Measurements from ENCODE around the gene CACNA1D.
A peak's percentile ranks its signal among the peaks of the same experiment; 100 is the strongest.
"Not testable (repeated sequence)": the region's sequence is repeated elsewhere in the genome, so short reads cannot be mapped to it uniquely, and the experiment has no call there.

The CACNA1D gene

GRCh38 chr3:53493963-53494791 is at the start of gene CACNA1D:
CACNA1D (plus strand) TSS chr3:53494611; CDS start chr3:53495167, 556 bp downstream.
- no peak for TF ChIP-seq CTCF (IDR thresholded peaks at IDR 0.05; ENCODE audit: borderline replicate concordance, control extremely low read depth, extremely low read depth, insufficient read depth, missing control alignments)
- in situ Hi-C loops (cut with MboI; ENCODE audit: low sequenced_read_pairs, unreplicated experiment): no loop called here
- DNase-seq (ENCODE audit: low spot score): peak; percentile 40

GRCh38 chr3:53457068-53457467 is 37.3 kb upstream of the CACNA1D start:
- DNase-seq (ENCODE audit: low spot score): no peak
- no peak for TF ChIP-seq CTCF (IDR thresholded peaks at IDR 0.05; ENCODE audit: borderline replicate concordance, control extremely low read depth, extremely low read depth, insufficient read depth, missing control alignments)
- in situ Hi-C loops (cut with MboI; ENCODE audit: low sequenced_read_pairs, unreplicated experiment): no loop called here

- in situ Hi-C loops (cut with MboI; ENCODE audit: low sequenced_read_pairs, unreplicated experiment): no loop called here
- DNase-seq (ENCODE audit: low spot score): no peak
- TF ChIP-seq CTCF (IDR thresholded peaks at IDR 0.05; ENCODE audit: borderline replicate concordance, control extremely low read depth, extremely low read depth, insufficient read depth, missing control alignments): no peak
These were observed 34.1 kb upstream of the CACNA1D start for GRCh38 chr3:53460326-53460725.

GRCh38 chr3:53464424-53464823 is 30.0 kb upstream of the CACNA1D start:
- in situ Hi-C loops (cut with MboI; ENCODE audit: low sequenced_read_pairs, unreplicated experiment): no loop called here
- no peak for DNase-seq (ENCODE audit: low spot score)
- TF ChIP-seq CTCF (IDR thresholded peaks at IDR 0.05; ENCODE audit: borderline replicate concordance, control extremely low read depth, extremely low read depth, insufficient read depth, missing control alignments): no peak

GRCh38 chr3:53469758-53470157 is 24.7 kb upstream of the CACNA1D start:
- in situ Hi-C loops (cut with MboI; ENCODE audit: low sequenced_read_pairs, unreplicated experiment): not testable (repeated sequence)

GRCh38 chr3:53473422-53473821 is 21.0 kb upstream of the CACNA1D start:
- in situ Hi-C loops (cut with MboI; ENCODE audit: low sequenced_read_pairs, unreplicated experiment): no loop called here
- no peak for DNase-seq (ENCODE audit: low spot score)
- no peak for TF ChIP-seq CTCF (IDR thresholded peaks at IDR 0.05; ENCODE audit: borderline replicate concordance, control extremely low read depth, extremely low read depth, insufficient read depth, missing control alignments)

More at GRCh38 chr3:53469758-53470157, 24.7 kb upstream of the CACNA1D start:
- DNase-seq (ENCODE audit: low spot score): not testable (repeated sequence)

GRCh38 chr3:53476372-53476771 is 18.0 kb upstream of the CACNA1D start:
- DNase-seq (ENCODE audit: low spot score); in situ Hi-C loops (cut with MboI; ENCODE audit: low sequenced_read_pairs, unreplicated experiment): not testable (repeated sequence)

GRCh38 chr3:53477689-53478088 is 16.7 kb upstream of the CACNA1D start:
- in situ Hi-C loops (cut with MboI; ENCODE audit: low sequenced_read_pairs, unreplicated experiment); DNase-seq (ENCODE audit: low spot score): not testable (repeated sequence)

Measured in GM13976 (cell line).